Endothelial cell of umbilical vein (primary cell): ENCODE data around the gene RPAP3. TPM values are rescaled to one million over a fixed set of nuclear protein-coding genes. Genes with fewer than 3 reads are reported as not detected.
A peak's percentile ranks its signal among the peaks of the same experiment; 100 is the strongest.

ENCODE experiments used
- BruUV-seq: library from RNA; stranded (reverse); fragments of 400-500 nt; replicated peaks from 2 replicates; lab custom pipeline; 2021; lab: Mats Ljungman, UMichigan
- CTCF ChIA-PET: fragments of 300-600, 350-600 bp; sonication (Branson Sonifier 250); formaldehyde crosslinking; loops from one replicate; lab custom pipeline; 2021; ENCODE audit warnings: antibody characterized with exemption, inconsistent platforms; lab: Charles Lee
- POLR2A ChIA-PET: fragments of 300-600, 350-600 bp; sonication (Branson Sonifier 250); formaldehyde crosslinking; loops from one replicate; lab custom pipeline; 2021; ENCODE audit warnings: antibody characterized with exemption, inconsistent platforms; lab: Charles Lee
- DNase-seq: peaks from one replicate; pipeline ENCODE4 v3.0.0-alpha.2; 2011; ENCODE audit warnings: low read depth, low spot score
- FAIRE-seq: peaks from 2 replicates; lab custom pipeline; 2011; peaks lifted over from hg19 to GRCh38; lab: Jason Lieb, UNC
- H2AFZ ChIP-seq: 2 replicates; pipeline ENCODE4 v1.6.0; 2012; ENCODE audit warnings: low read depth, low read length, control low read depth, inconsistent platforms
- H3K27ac ChIP-seq: 2 replicates; pipeline ENCODE4 v1.5.1; 2011; ENCODE audit warnings: low read depth, mild to moderate bottlenecking, control low read depth, low read length, moderate library complexity; ENCODE audit not compliant: insufficient read depth
- H3K27me3 ChIP-seq, 2 experiments: 2 replicates each; pipeline versions ENCODE4 v1.6.0 to v1.6.1; 2011; ENCODE audit warnings: low read length in 2 of 2, mixed read lengths in 1 of 2; ENCODE audit not compliant: control insufficient read depth in 2 of 2, insufficient read depth in 2 of 2
- H3K36me3 ChIP-seq, 2 experiments: 2 replicates in 1 of 2; 3 replicates in 1 of 2; pipeline ENCODE4 v1.5.1; 2011; ENCODE audit warnings: low read length in 2 of 2, mild to moderate bottlenecking in 1 of 2, moderate library complexity in 1 of 2; ENCODE audit not compliant: control insufficient read depth in 2 of 2, insufficient read depth in 2 of 2; ENCODE audit errors: extremely low read depth in 1 of 2
- H3K4me1 ChIP-seq: 3 replicates; pipeline ENCODE4 v1.5.1; 2011; ENCODE audit warnings: mild to moderate bottlenecking, low read length; ENCODE audit not compliant: control insufficient read depth, insufficient read depth; ENCODE audit errors: extremely low read depth
- H3K4me2 ChIP-seq: 2 replicates; pipeline ENCODE4 v1.6.1; 2011; ENCODE audit warnings: low read length, control low read depth, mixed read lengths; ENCODE audit not compliant: insufficient read depth
- H3K4me3 ChIP-seq, 3 experiments: fragments of 200-600 bp in 1 of 3; sonication (generic), shearing (Covaris generic) in 1 of 3; replicated peaks in 1 of 3; 2 replicates each; pipeline ENCODE4 v1.5.1; 2011 to 2016; ENCODE audit warnings: control low read depth in 3 of 3, low read length in 3 of 3, mild to moderate bottlenecking in 2 of 3, inconsistent platforms in 1 of 3, low read depth in 1 of 3, moderate library complexity in 1 of 3; ENCODE audit not compliant: insufficient read depth in 1 of 3
- H3K79me2 ChIP-seq: 2 replicates; pipeline ENCODE4 v1.6.0; 2012; ENCODE audit warnings: low read length, inconsistent platforms; ENCODE audit not compliant: control insufficient read depth, insufficient read depth
- H3K9ac ChIP-seq: replicated peaks from 2 replicates; pipeline ENCODE3; 2011; ENCODE audit warnings: low read length, control low read depth; ENCODE audit not compliant: insufficient read depth; ENCODE audit errors: extremely low read depth
- H3K9me1 ChIP-seq: replicated peaks from 3 replicates; pipeline ENCODE4 v1.6.0; 2011; ENCODE audit warnings: mild to moderate bottlenecking, low read length; ENCODE audit not compliant: control insufficient read depth, insufficient read depth; ENCODE audit errors: extremely low read depth
- H3K9me3 ChIP-seq: replicated peaks from 2 replicates; pipeline ENCODE4 v1.5.1; 2012; ENCODE audit warnings: low read length, inconsistent platforms; ENCODE audit not compliant: control insufficient read depth, insufficient read depth
- H4K20me1 ChIP-seq: replicated peaks from 2 replicates; pipeline ENCODE3; 2011; ENCODE audit warnings: mild to moderate bottlenecking, low read length; ENCODE audit not compliant: control insufficient read depth, insufficient read depth; ENCODE audit errors: extremely low read depth
- EZH2 ChIP-seq: IDR thresholded peaks from 2 replicates; pipeline ENCODE4 v1.6.1; 2012; ENCODE audit warnings: borderline replicate concordance, low read depth, mild to moderate bottlenecking, moderate library complexity, low read length, inconsistent platforms; ENCODE audit not compliant: severe bottlenecking
- FOS ChIP-seq: IDR thresholded peaks from 2 replicates; pipeline ENCODE4 v1.6.1; 2011; ENCODE audit warnings: mild to moderate bottlenecking, low read length, moderate library complexity, borderline replicate concordance; ENCODE audit not compliant: insufficient read depth
- GATA2 ChIP-seq: IDR thresholded peaks from 2 replicates; pipeline ENCODE4 v1.7.0; 2011; ENCODE audit warnings: low read depth, mild to moderate bottlenecking, moderate library complexity, mixed read lengths, low read length; ENCODE audit not compliant: insufficient read length, insufficient read depth
- JUN ChIP-seq: IDR thresholded peaks from 2 replicates; pipeline ENCODE4 v1.6.1; 2011; ENCODE audit warnings: borderline replicate concordance, low read depth; ENCODE audit not compliant: insufficient read length, insufficient read depth
- MYC ChIP-seq: IDR thresholded peaks from one replicate; pipeline ENCODE4 v1.6.1; 2011; ENCODE audit warnings: mild to moderate bottlenecking, low read depth, low read length
- POLR2A ChIP-seq: IDR thresholded peaks from 2 replicates; pipeline ENCODE4 v1.6.1; 2012; ENCODE audit warnings: low read depth, mild to moderate bottlenecking, control low read depth, low read length
- POLR2AphosphoS5 ChIP-seq: IDR thresholded peaks from 2 replicates; pipeline ENCODE4 v1.6.1; 2012; ENCODE audit warnings: low read depth, mild to moderate bottlenecking, control low read depth, low read length, moderate library complexity; ENCODE audit not compliant: insufficient read depth
- dilution Hi-C: fragments of 300-500 bp; cut with MboI; formaldehyde crosslinking; loops from one replicate; pipeline ENCODE4 v1.15.0; 2019; ENCODE audit warnings: low sequenced_read_pairs; ENCODE audit not compliant: extremely low pct_ligation_motif_present
- intact Hi-C: fragments of 100-400 bp; cut with micrococcal nuclease; formaldehyde crosslinking; loops from one replicate; pipeline ENCODE4 v1.10.0; 2022
- polyA plus RNA-seq, 4 experiments: library from polyadenylated mRNA; depleted of rRNA in 3 of 4; stranded (reverse) in 3 of 4; unstranded in 1 of 4; fragments of >200 nt; gene quantifications; 2 replicates each; pipeline versions ENCODE4 v1.2.1 to v1.2.3, GENCODE V29; 2011 to 2012; ENCODE audit warnings: missing spikeins in 1 of 4
- total RNA-seq: library from RNA; stranded (reverse); gene quantifications from 2 replicates; pipeline ENCODE4 v1.2.3, GENCODE V29; 2021
- TF ChIP-seq, protein P1 (sequence below), 2 donors: IDR thresholded peaks; 1 replicate in 1 of 2; 2 replicates in 1 of 2; pipeline ENCODE4 v1.5.1; 2011; ENCODE audit warnings: low read length in 2 of 2, mild to moderate bottlenecking in 2 of 2, moderate library complexity in 2 of 2, control low read depth in 1 of 2, inconsistent platforms in 1 of 2, low read depth in 1 of 2; ENCODE audit not compliant: insufficient read depth in 1 of 2; ENCODE audit errors: extremely low read depth in 1 of 2
- TF ChIP-seq, protein P2 (sequence below): IDR thresholded peaks from 2 replicates; pipeline ENCODE4 v1.6.1; 2011; ENCODE audit not compliant: insufficient read depth, insufficient read length

RPAP3 gene
- total and polyA plus RNA-seq, 2 donors (not counting 3 experiments of a cell fraction or from before 2014, with no cell fraction given): 3.9 to 29.8 TPM

DNA sequence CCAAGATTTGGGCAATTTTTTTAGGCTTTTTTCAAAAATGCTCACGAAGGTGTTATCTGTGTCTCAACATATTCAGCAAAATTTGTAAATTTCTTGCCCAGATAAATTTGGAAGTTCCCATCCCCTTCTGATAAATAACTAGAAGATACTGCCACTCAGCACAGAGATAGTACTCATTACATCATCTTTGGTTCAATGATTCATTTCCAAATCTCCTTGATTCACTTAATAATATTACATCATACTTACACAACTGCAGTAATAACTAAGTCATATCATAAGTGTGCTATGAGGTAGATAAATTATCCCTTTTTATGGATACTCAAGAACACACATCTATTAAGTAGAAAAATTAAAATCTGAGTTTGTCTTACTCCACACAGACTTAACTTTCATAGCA lies 89.4 kb downstream of the RPAP3 start:
- Histone ChIP-seq H3K4me1 (no peaks in the 10 kb centered on the region), H4K20me1 (no peaks in the 10 kb centered on the region), H2AFZ (no peak overlapping the region), H3K36me3 (no peaks in the 10 kb centered on the region), H3K79me2 (no peaks in the 10 kb centered on the region), H3K4me2 (no peak overlapping the region), H3K4me3 (no peak overlapping the region), H3K27me3 (no peaks in the 10 kb centered on the region), H3K27ac (no peak overlapping the region), H3K9me3 (peaks cover 4% of the 10 kb centered on the region), H3K9me1 (no peaks in the 10 kb centered on the region), H3K9ac (no peak overlapping the region)
- dilution Hi-C loops: no loop called here
- TF ChIP-seq, protein P1, sequence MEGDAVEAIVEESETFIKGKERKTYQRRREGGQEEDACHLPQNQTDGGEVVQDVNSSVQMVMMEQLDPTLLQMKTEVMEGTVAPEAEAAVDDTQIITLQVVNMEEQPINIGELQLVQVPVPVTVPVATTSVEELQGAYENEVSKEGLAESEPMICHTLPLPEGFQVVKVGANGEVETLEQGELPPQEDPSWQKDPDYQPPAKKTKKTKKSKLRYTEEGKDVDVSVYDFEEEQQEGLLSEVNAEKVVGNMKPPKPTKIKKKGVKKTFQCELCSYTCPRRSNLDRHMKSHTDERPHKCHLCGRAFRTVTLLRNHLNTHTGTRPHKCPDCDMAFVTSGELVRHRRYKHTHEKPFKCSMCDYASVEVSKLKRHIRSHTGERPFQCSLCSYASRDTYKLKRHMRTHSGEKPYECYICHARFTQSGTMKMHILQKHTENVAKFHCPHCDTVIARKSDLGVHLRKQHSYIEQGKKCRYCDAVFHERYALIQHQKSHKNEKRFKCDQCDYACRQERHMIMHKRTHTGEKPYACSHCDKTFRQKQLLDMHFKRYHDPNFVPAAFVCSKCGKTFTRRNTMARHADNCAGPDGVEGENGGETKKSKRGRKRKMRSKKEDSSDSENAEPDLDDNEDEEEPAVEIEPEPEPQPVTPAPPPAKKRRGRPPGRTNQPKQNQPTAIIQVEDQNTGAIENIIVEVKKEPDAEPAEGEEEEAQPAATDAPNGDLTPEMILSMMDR (IDR thresholded peaks at IDR 0.05; ENCODE audit: extremely low read depth in 1 of 2, insufficient read depth in 1 of 2, low read depth in 1 of 2, low read length in 2 of 2): no peak
- peak; percentile 5 for TF ChIP-seq JUN
- FAIRE-seq (no peak), DNase-seq (no peak)
- ChIA-PET POLR2A (no interaction called here), CTCF (interaction anchor here (0.7 to 1.2 kb wide), 2 partner anchors 21 to 35 kb away, joined by 3 to 4 read pairs; no protein-coding TSS in a partner anchor)
- no TSS peak for BruUV-seq
- intact Hi-C loops: no loop called here

DNA sequence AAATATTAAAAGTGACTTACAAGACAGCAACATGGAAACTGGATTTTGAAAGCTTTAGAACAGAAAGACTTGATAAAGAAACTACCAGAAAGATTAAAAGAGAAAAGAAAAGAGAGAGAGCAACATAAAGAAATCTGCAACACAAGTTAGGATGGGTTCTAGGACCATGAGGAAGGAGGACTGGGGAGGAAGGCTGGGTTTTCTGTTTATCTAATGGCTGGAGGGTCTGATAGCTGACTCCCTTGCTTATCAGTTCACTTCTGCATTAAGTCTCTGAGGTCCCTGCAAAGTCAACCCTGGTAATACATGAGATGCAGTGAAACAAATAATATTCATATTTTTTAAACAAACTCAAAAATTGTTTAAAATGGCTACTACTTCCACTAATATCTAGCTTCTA lies 90.1 kb downstream of the RPAP3 start:
- H3K36me3 ChIP-seq: no peaks in the 10 kb centered on the region
- dilution Hi-C loops (no loop called here), intact Hi-C loops (no loop called here)
- H3K79me2 ChIP-seq: no peaks in the 10 kb centered on the region
- no peaks in the 10 kb centered on the region for H3K9me1 ChIP-seq
- peaks cover 4% of the 10 kb centered on the region for H3K9me3 ChIP-seq
- no peak overlapping the region for H3K27ac ChIP-seq
- no peak overlapping the region for H3K9ac ChIP-seq
- H2AFZ ChIP-seq: no peak overlapping the region
- no peaks in the 10 kb centered on the region for H3K4me1 ChIP-seq
- DNase-seq (no peak), FAIRE-seq (no peak)
- no peak overlapping the region for H3K4me3 ChIP-seq
- TF ChIP-seq GATA2 (no peak), EZH2 (no peak), MYC (no peak), POLR2AphosphoS5 (no peak), JUN (no peak), FOS (no peak), POLR2A (no peak)
- TF ChIP-seq, protein P2, sequence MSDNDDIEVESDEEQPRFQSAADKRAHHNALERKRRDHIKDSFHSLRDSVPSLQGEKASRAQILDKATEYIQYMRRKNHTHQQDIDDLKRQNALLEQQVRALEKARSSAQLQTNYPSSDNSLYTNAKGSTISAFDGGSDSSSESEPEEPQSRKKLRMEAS: no peak
- TF ChIP-seq, protein P1 (IDR thresholded peaks at IDR 0.05; ENCODE audit: extremely low read depth in 1 of 2, insufficient read depth in 1 of 2, low read depth in 1 of 2, low read length in 2 of 2): no peak
- no peaks in the 10 kb centered on the region for H4K20me1 ChIP-seq
- H3K27me3 ChIP-seq: no peaks in the 10 kb centered on the region
- CTCF ChIA-PET: interaction anchor here (0.7 to 1.2 kb wide), 2 partner anchors 22 to 36 kb away, joined by 3 to 4 read pairs; no protein-coding TSS in a partner anchor
- POLR2A ChIA-PET: no interaction called here
- no TSS peak for BruUV-seq
- H3K4me2 ChIP-seq: no peak overlapping the region
